ENCODE results near the gene RASGRP3. TPM values are rescaled to one million over a fixed set of nuclear protein-coding genes. Genes with fewer than 3 reads are reported as not detected.

The RASGRP3 gene
- total RNA-seq, 4 donors from 2014 or later = 2.4 to 15.8 (median 4.3) TPM

DNA sequence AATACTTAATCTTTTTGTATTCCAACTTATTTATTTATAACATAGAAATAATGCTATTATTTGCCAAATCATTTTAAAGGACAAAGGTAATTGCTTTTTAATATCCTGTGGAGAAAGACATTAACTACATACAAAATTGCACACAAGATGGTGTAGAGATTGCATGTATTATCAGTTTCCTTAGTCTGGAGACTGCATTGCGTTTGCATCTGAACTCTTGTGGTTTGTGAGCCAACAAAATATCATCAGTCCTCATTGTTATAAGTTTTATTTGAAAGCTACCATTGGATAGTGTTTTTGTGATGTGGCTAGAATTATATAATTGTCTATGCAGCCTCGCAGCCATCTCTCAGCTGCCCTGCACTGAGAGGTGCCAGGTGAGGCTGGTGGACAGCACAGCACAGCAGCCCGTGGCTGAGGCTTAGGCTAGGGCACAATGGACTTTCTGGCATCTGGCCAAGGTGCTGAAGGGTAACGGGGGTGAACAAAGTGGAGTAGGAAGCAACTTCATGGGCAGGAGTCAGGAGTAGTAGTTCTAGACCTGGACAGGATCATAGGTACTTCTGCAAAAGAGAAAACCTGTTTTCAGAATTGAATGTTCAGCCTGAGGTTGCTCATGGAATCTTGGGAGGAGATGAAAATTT lies 15.1 kb downstream of the RASGRP3 start:
- no peak for DNase-seq (ENCODE audit: low spot score in 2 of 2)
- TF ChIP-seq, protein P1, sequence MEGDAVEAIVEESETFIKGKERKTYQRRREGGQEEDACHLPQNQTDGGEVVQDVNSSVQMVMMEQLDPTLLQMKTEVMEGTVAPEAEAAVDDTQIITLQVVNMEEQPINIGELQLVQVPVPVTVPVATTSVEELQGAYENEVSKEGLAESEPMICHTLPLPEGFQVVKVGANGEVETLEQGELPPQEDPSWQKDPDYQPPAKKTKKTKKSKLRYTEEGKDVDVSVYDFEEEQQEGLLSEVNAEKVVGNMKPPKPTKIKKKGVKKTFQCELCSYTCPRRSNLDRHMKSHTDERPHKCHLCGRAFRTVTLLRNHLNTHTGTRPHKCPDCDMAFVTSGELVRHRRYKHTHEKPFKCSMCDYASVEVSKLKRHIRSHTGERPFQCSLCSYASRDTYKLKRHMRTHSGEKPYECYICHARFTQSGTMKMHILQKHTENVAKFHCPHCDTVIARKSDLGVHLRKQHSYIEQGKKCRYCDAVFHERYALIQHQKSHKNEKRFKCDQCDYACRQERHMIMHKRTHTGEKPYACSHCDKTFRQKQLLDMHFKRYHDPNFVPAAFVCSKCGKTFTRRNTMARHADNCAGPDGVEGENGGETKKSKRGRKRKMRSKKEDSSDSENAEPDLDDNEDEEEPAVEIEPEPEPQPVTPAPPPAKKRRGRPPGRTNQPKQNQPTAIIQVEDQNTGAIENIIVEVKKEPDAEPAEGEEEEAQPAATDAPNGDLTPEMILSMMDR (IDR thresholded peaks at IDR 0.05) = no peak
- TF ChIP-seq POLR2A (IDR thresholded peaks at IDR 0.05) = no peak
- 69 to 70% methylated on average over 4 of the region's 4 CpGs for WGBS, 2 donors
- intact Hi-C loops (cut with DNase I; ENCODE audit: low total_unique reads) = no loop called here
- H3K4me3 ChIP-seq (ENCODE audit: low read depth, poor library complexity, severe bottlenecking) = no peak overlapping the region

GRCh38 chr2:33492399-33493134 lies 16.1 kb downstream of the RASGRP3 start:
- TF ChIP-seq, protein P1 (IDR thresholded peaks at IDR 0.05) = no peak
- TF ChIP-seq POLR2A (IDR thresholded peaks at IDR 0.05) = no peak
- no peak for DNase-seq (ENCODE audit: low spot score in 2 of 2)
- intact Hi-C loops (cut with DNase I; ENCODE audit: low total_unique reads) = no loop called here
- no peak overlapping the region for H3K4me3 ChIP-seq (ENCODE audit: low read depth, poor library complexity, severe bottlenecking)
- WGBS, 2 donors = 87 to 92% methylated on average over 6 of the region's 6 CpGs

DNA sequence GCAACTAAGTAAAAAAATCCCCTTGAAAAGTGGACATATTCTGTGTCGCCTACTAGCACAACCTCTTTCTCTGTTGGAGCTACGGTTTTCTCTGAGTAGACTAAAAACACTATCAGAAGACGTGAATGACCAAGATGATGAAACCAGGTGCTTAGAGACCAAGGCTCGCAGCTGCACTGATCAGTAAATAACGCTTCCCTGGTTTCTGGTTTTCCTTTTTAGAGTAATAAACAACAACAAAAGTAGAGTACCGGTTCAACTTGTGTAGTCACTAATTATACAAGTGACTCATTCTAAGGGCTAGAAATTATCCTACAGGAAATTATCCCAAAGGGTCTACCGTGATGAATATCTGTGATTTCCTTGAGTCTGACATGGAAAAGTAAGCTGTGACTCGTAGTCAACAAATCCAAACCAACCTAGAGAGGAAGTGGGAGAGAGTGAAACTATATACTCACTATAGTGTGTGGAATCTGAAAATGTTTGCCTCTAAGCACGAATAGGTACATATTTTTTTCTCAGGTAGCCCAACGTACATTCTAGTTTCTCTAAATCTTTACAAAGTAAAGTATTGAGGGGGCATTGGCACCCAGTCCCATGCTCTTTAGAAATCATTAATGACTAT lies 17.8 kb downstream of the RASGRP3 start:
- no peak overlapping the region for H3K4me3 ChIP-seq (ENCODE audit: low read depth, poor library complexity, severe bottlenecking)
- 72 to 75% methylated on average over 10 of the region's 10 CpGs for WGBS, 2 donors
- TF ChIP-seq POLR2A (IDR thresholded peaks at IDR 0.05) = no peak
- TF ChIP-seq, protein P1 (IDR thresholded peaks at IDR 0.05) = no peak
- intact Hi-C loops (cut with DNase I; ENCODE audit: low total_unique reads) = no loop called here
- DNase-seq (ENCODE audit: low spot score in 2 of 2) = no peak

DNA sequence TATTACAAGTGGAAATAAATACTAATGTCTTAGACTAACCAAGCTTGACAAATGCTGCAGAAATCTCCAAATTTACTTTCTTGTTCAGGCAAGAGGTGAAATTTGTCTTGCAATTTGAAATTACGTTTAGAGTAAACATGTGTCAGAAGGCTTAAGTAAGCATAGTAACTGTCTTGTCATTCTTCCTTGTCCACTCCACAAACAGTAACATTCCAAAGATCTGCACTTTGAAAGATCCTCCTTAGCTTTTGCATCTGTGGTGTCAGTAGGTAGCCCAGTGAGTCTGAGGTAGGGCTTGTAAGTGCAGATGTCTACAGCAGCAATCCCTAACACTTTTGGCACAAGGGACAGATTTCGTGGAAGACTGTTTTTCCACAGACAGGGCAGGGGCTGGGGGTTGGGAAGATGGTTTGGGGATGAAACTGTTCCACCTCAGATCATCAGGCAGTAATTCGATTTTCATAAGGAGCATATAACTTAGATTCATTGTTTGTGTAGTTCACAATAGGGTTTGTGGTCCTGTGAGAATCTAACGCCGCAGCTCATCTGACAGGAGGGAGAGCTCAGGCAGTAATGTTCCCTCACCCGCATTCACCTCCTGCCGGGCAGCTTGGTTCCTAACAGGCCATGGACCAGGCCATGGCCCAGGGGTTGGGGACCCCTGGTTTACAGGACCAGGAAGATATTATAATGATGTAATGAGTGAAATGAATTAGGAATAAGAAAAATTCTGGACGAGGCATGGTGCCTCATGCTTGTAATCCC lies 18.6 kb downstream of the RASGRP3 start:
- no peak for DNase-seq (ENCODE audit: low spot score in 2 of 2)
- TF ChIP-seq, protein P1 (IDR thresholded peaks at IDR 0.05) = no peak
- TF ChIP-seq POLR2A (IDR thresholded peaks at IDR 0.05) = no peak
- WGBS, 2 donors = 88 to 92% methylated on average over 8 of the region's 8 CpGs
- no peak overlapping the region for H3K4me3 ChIP-seq (ENCODE audit: low read depth, poor library complexity, severe bottlenecking)
- intact Hi-C loops (cut with DNase I; ENCODE audit: low total_unique reads) = no loop called here

DNA sequence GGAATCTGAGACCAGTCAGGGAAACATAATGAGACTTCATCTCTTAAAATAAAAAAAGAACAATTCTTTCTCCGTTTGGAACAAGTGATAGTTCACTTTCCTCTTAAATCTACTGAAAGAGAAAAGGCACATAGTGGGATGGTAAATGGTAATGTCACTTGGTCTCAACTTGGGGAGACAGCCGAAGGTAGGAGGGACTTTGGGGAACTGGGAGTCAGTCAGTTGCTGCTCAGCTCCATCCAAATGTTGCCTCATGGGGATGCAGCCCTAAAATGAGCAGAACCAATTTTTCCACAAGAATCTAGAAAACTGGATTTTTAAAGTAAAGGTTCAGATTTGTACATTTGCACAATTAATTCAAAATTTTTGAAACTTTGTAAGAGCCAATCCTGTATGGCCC lies 19.2 kb downstream of the RASGRP3 start:
- intact Hi-C loops (cut with DNase I; ENCODE audit: low total_unique reads) = no loop called here
- no peak overlapping the region for H3K4me3 ChIP-seq (ENCODE audit: low read depth, poor library complexity, severe bottlenecking)
- WGBS, 2 donors = 88 to 93% methylated on average over 2 of the region's 2 CpGs
- no peak for DNase-seq (ENCODE audit: low spot score in 2 of 2)
- no peak for TF ChIP-seq POLR2A (IDR thresholded peaks at IDR 0.05)
- TF ChIP-seq, protein P1 (IDR thresholded peaks at IDR 0.05) = no peak

All from lower leg skin (tissue), 4 donors.